Fibroblast of the aortic adventitia (primary cell): ENCODE measurements around the gene FSTL5. TPM values are rescaled to one million over a fixed set of nuclear protein-coding genes. Genes with fewer than 3 reads are reported as not detected.

Experiments used
- DNase-seq: peaks from one replicate; pipeline ENCODE4 v3.0.0-alpha.2; 2010; ENCODE audit warnings: low read depth
- H3K4me3 ChIP-seq: 2 replicates; pipeline ENCODE4 v1.5.1; 2011; ENCODE audit warnings: low read depth, mild to moderate bottlenecking, control low read depth, low read length, moderate library complexity
- CTCF ChIP-seq: IDR thresholded peaks from 2 replicates; pipeline ENCODE4 v1.5.1; 2011; ENCODE audit warnings: mild to moderate bottlenecking, low read length, control low read depth, inconsistent platforms; ENCODE audit not compliant: insufficient read depth
- total RNA-seq: library from RNA; depleted of rRNA; stranded (reverse); fragments of >200 nt; gene quantifications from 2 replicates; pipeline ENCODE4 v1.2.3, GENCODE V29; 2012; ENCODE audit warnings: low replicate concordance

FSTL5 gene
- total RNA-seq, 1 donor = under 0.01 TPM

GRCh38 chr4:161656594-161656993, 507.2 kb downstream of the FSTL5 start:
- TF ChIP-seq CTCF = no peak

DNA sequence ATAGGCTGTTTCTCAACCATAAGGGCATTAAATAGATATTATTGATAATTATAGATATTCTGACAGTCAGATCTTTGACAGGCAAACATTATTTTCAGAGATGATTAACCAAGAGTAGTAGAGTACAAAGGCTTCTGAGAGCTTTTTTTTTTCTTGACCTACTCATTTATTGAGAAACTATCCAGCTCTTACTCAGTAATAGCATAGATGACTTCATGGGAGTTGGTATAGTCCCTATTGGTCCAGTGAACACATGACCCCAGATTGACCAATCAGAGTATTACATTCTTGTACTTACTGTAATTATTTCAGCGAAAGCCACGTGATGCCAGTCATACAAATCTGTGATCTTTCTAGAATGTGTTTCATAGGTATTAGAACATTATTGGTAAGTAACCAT, 508.7 kb downstream of the FSTL5 start:
- no peak for TF ChIP-seq CTCF
- DNase-seq = no peak
- no peak overlapping the region for H3K4me3 ChIP-seq

More at GRCh38 chr4:161656594-161656993, 507.2 kb downstream of the FSTL5 start:
- no peak overlapping the region for H3K4me3 ChIP-seq
- DNase-seq = no peak

DNA sequence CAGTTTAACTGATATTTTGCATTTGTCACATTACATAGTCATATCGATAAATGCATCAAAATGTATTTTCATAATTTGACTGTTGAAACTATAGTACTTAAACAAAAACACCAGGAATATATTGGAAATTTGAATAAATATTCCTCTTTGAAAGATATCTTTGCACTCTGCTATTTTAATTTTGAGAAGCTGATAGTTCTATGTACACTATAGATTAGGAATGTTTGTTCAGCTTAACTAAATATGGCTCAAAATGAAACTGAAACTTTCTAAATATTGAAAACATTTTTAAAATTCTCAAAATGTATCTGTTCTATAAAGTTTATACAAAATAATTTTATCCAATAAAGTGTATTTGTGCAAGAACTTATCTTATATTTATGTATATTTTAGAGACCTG, 510.1 kb downstream of the FSTL5 start:
- DNase-seq = no peak
- H3K4me3 ChIP-seq = no peak overlapping the region
- TF ChIP-seq CTCF = no peak

- no peak for TF ChIP-seq CTCF
- no peak overlapping the region for H3K4me3 ChIP-seq
- no peak for DNase-seq
These were observed 512.2 kb downstream of the FSTL5 start for GRCh38 chr4:161651586-161651985.

GRCh38 chr4:161650812-161651211, 513.0 kb downstream of the FSTL5 start:
- TF ChIP-seq CTCF = no peak
- no peak overlapping the region for H3K4me3 ChIP-seq
- no peak for DNase-seq

- no peak overlapping the region for H3K4me3 ChIP-seq
- no peak for DNase-seq
- no peak for TF ChIP-seq CTCF
These were observed 516.0 kb downstream of the FSTL5 start for GRCh38 chr4:161647757-161648156.

- TF ChIP-seq CTCF = no peak
- DNase-seq = no peak
- no peak overlapping the region for H3K4me3 ChIP-seq
These were observed 521.1 kb downstream of the FSTL5 start for GRCh38 chr4:161642708-161643107.
